ENCODE data around the gene SLC38A9. TPM values are rescaled to one million over a fixed set of nuclear protein-coding genes. Genes with fewer than 3 reads are reported as not detected.

SLC38A9 gene
- total and polyA plus RNA-seq, 7 donors: 2.4 to 56.5 (median 12.5) TPM

- Histone ChIP-seq H3K27me3 (no peaks in the 10 kb centered on the region), H3K36me3 (no peaks in the 10 kb centered on the region), H3K27ac (peak overlapping the region; percentile 50 to 84 (median 74)), H3K4me1 (peaks cover 0 to 70% (median 64%) of the 10 kb centered on the region in 4 donors), H3K9me3 (no peaks in the 10 kb centered on the region), H3K4me3 (no peak overlapping the region)
- TF ChIP-seq POLR2AphosphoS5 (IDR thresholded peaks at IDR 0.05): no peak
- DNase-seq: no peak
- intact Hi-C loops (cut with DNase I): no loop called here
Observed at GRCh38 chr5:55634866-55635265, 77.3 kb downstream of the SLC38A9 start.

GRCh38 chr5:55634209-55634805 is 77.8 kb downstream of the SLC38A9 start:
- no peaks in the 10 kb centered on the region for H3K27me3 ChIP-seq
- H3K4me3 ChIP-seq: peak overlapping the region in 1 of 4 donors; percentile 1
- WGBS, 2 donors: 37 to 45% methylated on average over 1 of the region's 1 CpG
- H3K27ac ChIP-seq: peak overlapping the region; percentile 50 to 84 (median 74)
- no peak for DNase-seq
- peaks cover 0 to 67% (median 64%) of the 10 kb centered on the region in 4 donors for H3K4me1 ChIP-seq
- intact Hi-C loops (cut with DNase I): no loop called here
- no peaks in the 10 kb centered on the region for H3K9me3 ChIP-seq
- no peak for TF ChIP-seq POLR2A (IDR thresholded peaks at IDR 0.05)
- TF ChIP-seq POLR2AphosphoS5 (IDR thresholded peaks at IDR 0.05): no peak
- TF ChIP-seq EP300 (IDR thresholded peaks at IDR 0.05): no peak
- TF ChIP-seq CTCF (IDR thresholded peaks at IDR 0.05): no peak
- no peaks in the 10 kb centered on the region for H3K36me3 ChIP-seq

GRCh38 chr5:55633574-55634208 is 78.4 kb downstream of the SLC38A9 start:
- H3K27ac ChIP-seq: peak overlapping the region; percentile 50 to 84 (median 74)
- intact Hi-C loops (cut with DNase I): no loop called here
- no peaks in the 10 kb centered on the region for H3K36me3 ChIP-seq
- TF ChIP-seq EP300 (IDR thresholded peaks at IDR 0.05) (peak in 1 of 4 donors; percentile 10), POLR2A (IDR thresholded peaks at IDR 0.05) (no peak), POLR2AphosphoS5 (IDR thresholded peaks at IDR 0.05) (peak in 3 of 4 donors; percentile 38 to 70 (median 48))
- no peaks in the 10 kb centered on the region for H3K9me3 ChIP-seq
- H3K4me1 ChIP-seq: peaks cover 0 to 64% (median 61%) of the 10 kb centered on the region in 4 donors
- 13 to 52% methylated on average over 4 of the region's 4 CpGs for WGBS, 2 donors
- peak overlapping the region in 1 of 4 donors; percentile 1 for H3K4me3 ChIP-seq
- H3K27me3 ChIP-seq: no peaks in the 10 kb centered on the region
- no peak for DNase-seq

GRCh38 chr5:55629815-55630214 is 82.3 kb downstream of the SLC38A9 start:
- intact Hi-C loops (cut with DNase I): no loop called here
- H3K9me3 ChIP-seq: no peaks in the 10 kb centered on the region
- TF ChIP-seq POLR2A (IDR thresholded peaks at IDR 0.05) (no peak), EP300 (IDR thresholded peaks at IDR 0.05) (no peak), CTCF (IDR thresholded peaks at IDR 0.05) (no peak), POLR2AphosphoS5 (IDR thresholded peaks at IDR 0.05) (no peak)

GRCh38 chr5:55626790-55627189 is 85.3 kb downstream of the SLC38A9 start:
- TF ChIP-seq POLR2A (IDR thresholded peaks at IDR 0.05): no peak
- Histone ChIP-seq H3K27ac (peak overlapping the region in 3 of 4 donors; percentile 63 to 79 (median 73)), H3K27me3 (no peaks in the 10 kb centered on the region), H3K9me3 (no peaks in the 10 kb centered on the region), H3K4me1 (peaks cover 2 to 46% (median 28%) of the 10 kb centered on the region in 4 donors), H3K36me3 (no peaks in the 10 kb centered on the region), H3K4me3 (no peak overlapping the region)
- 72 to 79% methylated on average over 3 of the region's 3 CpGs for WGBS, 2 donors
- intact Hi-C loops (cut with DNase I): no loop called here
- DNase-seq: no peak

More at GRCh38 chr5:55629815-55630214, 82.3 kb downstream of the SLC38A9 start:
- Histone ChIP-seq H3K27me3 (no peaks in the 10 kb centered on the region), H3K27ac (no peak overlapping the region), H3K4me3 (no peak overlapping the region), H3K36me3 (no peaks in the 10 kb centered on the region), H3K4me1 (peaks cover under 1 to 50% (median 45%) of the 10 kb centered on the region in 4 donors)
- 61 to 73% methylated on average over 5 of the region's 5 CpGs for WGBS, 2 donors
- DNase-seq: no peak

- Histone ChIP-seq H3K27ac (peak overlapping the region; percentile 18 to 79 (median 68)), H3K9me3 (no peaks in the 10 kb centered on the region), H3K4me1 (peaks cover 2 to 55% (median 37%) of the 10 kb centered on the region in 4 donors), H3K4me3 (no peak overlapping the region), H3K36me3 (no peaks in the 10 kb centered on the region), H3K27me3 (no peaks in the 10 kb centered on the region)
- TF ChIP-seq POLR2AphosphoS5 (IDR thresholded peaks at IDR 0.05) (peak in 1 of 4 donors; percentile 40), POLR2A (IDR thresholded peaks at IDR 0.05) (no peak)
- intact Hi-C loops (cut with DNase I): no loop called here
- no peak for DNase-seq
Observed at GRCh38 chr5:55625913-55626312, 86.2 kb downstream of the SLC38A9 start.
